NB4 (cell line): ENCODE results near the gene IQCN.

ENCODE experiments used
- CTCF ChIP-seq: IDR thresholded peaks from one replicate; pipeline ENCODE4 v1.5.1; 2012; ENCODE audit warnings: low read depth, low read length
- MAX ChIP-seq: IDR thresholded peaks from 2 replicates; pipeline ENCODE4 v1.6.1; 2011; ENCODE audit warnings: low read depth, low read length
- POLR2A ChIP-seq: IDR thresholded peaks from 2 replicates; pipeline ENCODE4 v1.6.1; 2011; ENCODE audit warnings: mild to moderate bottlenecking; ENCODE audit not compliant: insufficient read length; ENCODE audit errors: extremely low read depth

- TF ChIP-seq CTCF (no peak), POLR2A (no peak), MAX (no peak)
Observed at GRCh38 chr19:18264137-18264854, 10.0 kb downstream of the IQCN start.
